Mucosa of descending colon (tissue), 3 donors: Measurements from ENCODE around the gene EYA2. TPM values are rescaled to one million over a fixed set of nuclear protein-coding genes. Genes with fewer than 3 reads are reported as not detected.
A peak's percentile ranks its signal among the peaks of the same experiment; 100 is the strongest.

ENCODE experiments used
- ATAC-seq: fragments of 200-7000 bp; cut with Tn5 transposase; one replicate; pipeline ENCODE4 v1.9.1; 2020; ENCODE audit warnings: mild to moderate bottlenecking, moderate library complexity
- DNase-seq, 3 donors: peaks; one replicate each; pipeline ENCODE4 v3.0.0-alpha.2; 2020
- H3K36me3 ChIP-seq: fragments of 200-600 bp; one replicate; pipeline ENCODE4 v1.8.0; 2021; ENCODE audit warnings: low read depth, mild to moderate bottlenecking
- H3K4me1 ChIP-seq: fragments of 200-600 bp; one replicate; pipeline ENCODE4 v1.8.0; 2021; ENCODE audit warnings: low read depth, mild to moderate bottlenecking
- H3K4me3 ChIP-seq: fragments of 200-600 bp; one replicate; pipeline ENCODE4 v1.8.0; 2021; ENCODE audit warnings: mild to moderate bottlenecking
- H3K9me3 ChIP-seq: fragments of 200-600 bp; one replicate; pipeline ENCODE4 v1.8.0; 2021; ENCODE audit warnings: mild to moderate bottlenecking
- CTCF ChIP-seq: fragments of 200-600 bp; IDR thresholded peaks from one replicate; pipeline ENCODE4 v1.8.0; 2022; ENCODE audit warnings: antibody characterized with exemption, mild to moderate bottlenecking
- intact Hi-C, 2 donors: fragments of 100-400 bp; cut with DNase I in 1 of 2; cut with micrococcal nuclease in 1 of 2; formaldehyde crosslinking; loops; one replicate each; pipeline versions ENCODE4 v1.11.0 to v1.11.1; 2022; cut with DNase I, micrococcal nuclease
- total RNA-seq, 3 donors: library from RNA; stranded (reverse); fragmentation: NEBNext Ultra II Directional in 2 of 3; extraction: Animal tissue kit (Norgen Biotek cat#: 25700) in 2 of 3; gene quantifications; one replicate each; pipeline versions ENCODE4 v1.2.1 to v1.2.4, GENCODE V29; 2021 to 2023
- donor health status: DM: no; HTN: no; CAD: no; lungs with moderate emphysema.
- donor health status: DM: no; HTN: no; CAD: no.
- donor health status: DM: no; HTN: yes; CAD: no.

The EYA2 gene
- total RNA-seq, 3 donors from 2014 or later, result 14.3 to 22.3 (median 19.5) TPM

DNA sequence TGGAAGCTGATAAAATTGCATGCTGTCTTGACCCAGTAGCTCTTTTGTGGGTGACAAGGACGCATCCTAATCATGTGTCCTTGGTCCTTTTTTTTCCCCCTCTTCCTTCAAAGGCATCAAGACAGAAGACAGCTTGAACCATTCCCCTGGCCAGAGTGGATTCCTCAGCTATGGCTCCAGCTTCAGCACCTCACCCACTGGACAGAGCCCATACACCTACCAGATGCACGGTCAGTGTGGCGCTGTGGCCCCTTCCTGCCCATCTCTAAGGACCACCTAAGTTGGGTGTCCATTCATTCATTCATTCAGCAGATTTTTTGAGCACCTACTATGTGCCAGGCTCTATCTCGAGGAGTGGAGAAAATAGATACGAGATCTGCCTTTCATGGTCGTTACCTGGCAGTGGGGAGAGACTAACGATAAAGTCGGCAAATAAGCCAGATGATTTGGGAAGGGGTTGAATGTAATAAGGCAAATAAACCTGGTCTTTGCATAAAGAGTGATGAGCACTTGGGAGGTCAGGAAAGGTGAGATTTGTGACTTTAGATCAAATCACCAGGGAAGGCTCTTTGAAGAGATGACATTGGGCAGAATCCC is 121.5 kb downstream of the EYA2 start:
- H3K4me1 ChIP-seq, result no peaks in the 10 kb centered on the region
- DNase-seq, result no peak
- no peak for TF ChIP-seq CTCF
- no peak for ATAC-seq
- H3K9me3 ChIP-seq, result no peaks in the 10 kb centered on the region
- H3K36me3 ChIP-seq, result no peaks in the 10 kb centered on the region
- intact Hi-C loops, result no loop called here
- no peak overlapping the region for H3K4me3 ChIP-seq

- DNase-seq, result no peak
- ATAC-seq, result no peak
- intact Hi-C loops, result no loop called here
- Histone ChIP-seq H3K4me3 (no peak overlapping the region), H3K9me3 (no peaks in the 10 kb centered on the region), H3K4me1 (no peaks in the 10 kb centered on the region), H3K36me3 (no peaks in the 10 kb centered on the region)
- TF ChIP-seq CTCF, result no peak
These were observed 123.7 kb downstream of the EYA2 start for GRCh38 chr20:47018381-47018780.

- intact Hi-C loops, result no loop called here
- TF ChIP-seq CTCF, result no peak
- ATAC-seq, result no peak
- no peak overlapping the region for H3K4me3 ChIP-seq
- no peaks in the 10 kb centered on the region for H3K9me3 ChIP-seq
- H3K36me3 ChIP-seq, result no peaks in the 10 kb centered on the region
- H3K4me1 ChIP-seq, result no peaks in the 10 kb centered on the region
- peak in 1 of 3 donors; percentile 7 for DNase-seq
These were observed 124.6 kb downstream of the EYA2 start for GRCh38 chr20:47019121-47019824.

DNA sequence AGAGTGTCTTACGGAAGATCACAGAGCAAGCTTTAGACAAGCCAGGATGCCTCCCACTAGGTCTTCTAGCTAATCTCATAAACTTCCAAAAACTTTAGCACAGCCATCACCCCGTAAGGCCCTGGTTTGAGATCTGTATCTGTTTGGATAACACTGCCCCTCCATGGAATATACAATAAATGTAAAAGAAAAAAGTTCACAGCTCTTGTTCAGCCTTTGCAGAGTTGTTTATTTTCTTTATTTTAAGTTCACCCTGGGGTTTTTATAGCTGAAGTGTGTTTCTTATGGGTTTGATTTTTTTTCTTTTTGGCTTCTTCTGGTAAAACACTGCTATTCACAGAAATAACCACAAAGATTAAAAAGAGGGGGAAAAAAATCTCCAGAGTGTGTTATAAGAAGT is 125.6 kb downstream of the EYA2 start:
- DNase-seq (no peak), ATAC-seq (no peak)
- Histone ChIP-seq H3K4me1 (no peaks in the 10 kb centered on the region), H3K9me3 (no peaks in the 10 kb centered on the region), H3K36me3 (no peaks in the 10 kb centered on the region), H3K4me3 (no peak overlapping the region)
- intact Hi-C loops, result no loop called here
- TF ChIP-seq CTCF, result no peak

DNA sequence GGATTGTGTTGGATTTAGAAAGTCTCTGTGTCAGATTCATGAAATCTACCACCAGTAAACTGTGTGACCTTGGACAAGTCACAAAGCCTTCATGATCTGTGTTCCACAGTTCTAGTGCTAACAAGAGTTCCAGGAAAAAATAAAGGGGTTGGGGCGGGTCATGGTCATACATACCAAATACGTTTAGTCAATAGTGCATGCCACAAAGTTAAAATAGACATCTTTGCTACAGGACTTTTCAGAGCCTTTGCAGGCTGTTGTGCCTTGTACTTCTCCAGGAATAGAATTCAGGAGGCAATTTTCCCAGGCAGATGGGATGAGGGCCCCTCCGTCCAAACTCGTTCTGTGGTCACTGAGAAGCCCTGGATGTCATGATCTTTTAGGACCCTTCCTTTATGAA is 127.2 kb downstream of the EYA2 start:
- TF ChIP-seq CTCF, result no peak
- H3K9me3 ChIP-seq, result no peaks in the 10 kb centered on the region

More for the DNA sequence above, 127.2 kb downstream of the EYA2 start:
- intact Hi-C loops, result no loop called here
- Histone ChIP-seq H3K4me1 (no peaks in the 10 kb centered on the region), H3K36me3 (no peaks in the 10 kb centered on the region), H3K4me3 (no peak overlapping the region)
- DNase-seq (no peak), ATAC-seq (no peak)
